ENCODE measurements around the gene PSMD1.
"Not testable (repeated sequence)": the region's sequence is repeated elsewhere in the genome, so short reads cannot be mapped to it uniquely, and the experiment has no call there.

PSMD1 gene

DNA sequence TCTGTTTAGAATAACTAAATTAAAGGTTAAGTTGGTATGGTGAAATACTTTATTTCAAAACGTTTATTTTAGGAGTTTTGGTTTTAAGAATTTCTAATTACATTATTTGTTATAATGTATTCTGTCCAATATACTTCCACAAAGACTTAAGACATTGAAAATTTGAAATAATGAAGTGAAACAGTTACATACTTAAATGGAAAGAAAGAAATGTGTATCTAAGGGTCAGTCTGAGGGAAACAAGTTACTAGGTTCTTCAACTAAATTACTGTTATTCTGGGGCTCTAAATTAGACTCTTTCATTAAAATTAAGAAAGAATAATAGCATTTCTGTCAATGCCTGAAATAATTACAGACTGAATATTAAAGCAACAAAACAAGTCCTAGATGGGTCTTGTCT lies 60.5 kb downstream of the PSMD1 start:
- no peak for DNase-seq (ENCODE audit: low read depth)

GRCh38 chr2:231117922-231118613 lies 61.4 kb downstream of the PSMD1 start:
- DNase-seq (ENCODE audit: low read depth): no peak

GRCh38 chr2:231118614-231118942 lies 61.9 kb downstream of the PSMD1 start:
- no peak for DNase-seq (ENCODE audit: low read depth)

- no peak for DNase-seq (ENCODE audit: low read depth)
Observed at GRCh38 chr2:231123362-231123898, 66.8 kb downstream of the PSMD1 start.

DNA sequence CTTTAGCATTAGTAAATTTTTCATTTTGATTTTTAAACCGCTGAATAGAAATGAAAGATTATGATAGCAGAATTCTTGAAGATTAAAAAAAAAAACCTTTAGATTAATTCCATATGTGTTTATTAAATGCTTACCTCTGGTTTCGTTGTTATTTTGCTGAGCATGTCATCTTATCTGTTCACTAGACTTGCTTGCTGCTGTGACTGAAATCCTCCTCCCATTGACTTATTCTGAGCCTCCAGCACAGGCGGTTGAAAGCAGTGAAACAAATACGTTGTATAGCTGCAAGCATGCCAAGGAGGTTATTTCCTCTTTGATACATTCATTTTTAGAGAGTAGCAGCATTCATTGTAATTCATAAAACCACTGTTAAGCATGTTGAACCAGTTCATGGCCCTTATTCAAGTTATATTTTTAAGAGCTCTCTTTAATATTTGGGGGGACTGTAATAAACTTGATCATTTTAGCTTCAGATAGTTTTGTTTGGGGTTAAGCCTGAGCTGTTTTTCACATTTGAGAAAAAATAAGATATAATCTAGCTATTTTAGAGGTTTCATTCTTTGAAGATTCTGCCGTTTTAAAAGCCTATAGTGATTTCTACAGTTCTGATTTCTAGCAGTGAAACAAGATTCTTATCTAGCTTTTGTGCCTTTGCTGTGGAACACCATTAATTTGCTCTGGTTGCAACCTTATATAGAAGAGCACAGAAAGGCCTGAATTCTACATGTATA lies 68.3 kb downstream of the PSMD1 start, which contains the start of gene HTR2B:
Gene HTR2B, minus strand, starts transcription at position 205 of the 731 bp plus-strand sequence. CDS start 1,278 bp downstream, outside the sequence.
- peak; percentile 5 for DNase-seq (ENCODE audit: low read depth)

GRCh38 chr2:231126123-231126522 lies 69.5 kb downstream of the PSMD1 start:
- DNase-seq (ENCODE audit: low read depth): no peak

- no peak for DNase-seq (ENCODE audit: low read depth)
Observed at GRCh38 chr2:231127480-231127879, 70.8 kb downstream of the PSMD1 start.

GRCh38 chr2:231127936-231128335 lies 71.3 kb downstream of the PSMD1 start:
- no peak for DNase-seq (ENCODE audit: low read depth)

GRCh38 chr2:231128541-231128940 lies 71.9 kb downstream of the PSMD1 start:
- no peak for DNase-seq (ENCODE audit: low read depth)

- DNase-seq (ENCODE audit: low read depth): no peak
Observed at GRCh38 chr2:231129216-231129615, 72.5 kb downstream of the PSMD1 start.

DNA sequence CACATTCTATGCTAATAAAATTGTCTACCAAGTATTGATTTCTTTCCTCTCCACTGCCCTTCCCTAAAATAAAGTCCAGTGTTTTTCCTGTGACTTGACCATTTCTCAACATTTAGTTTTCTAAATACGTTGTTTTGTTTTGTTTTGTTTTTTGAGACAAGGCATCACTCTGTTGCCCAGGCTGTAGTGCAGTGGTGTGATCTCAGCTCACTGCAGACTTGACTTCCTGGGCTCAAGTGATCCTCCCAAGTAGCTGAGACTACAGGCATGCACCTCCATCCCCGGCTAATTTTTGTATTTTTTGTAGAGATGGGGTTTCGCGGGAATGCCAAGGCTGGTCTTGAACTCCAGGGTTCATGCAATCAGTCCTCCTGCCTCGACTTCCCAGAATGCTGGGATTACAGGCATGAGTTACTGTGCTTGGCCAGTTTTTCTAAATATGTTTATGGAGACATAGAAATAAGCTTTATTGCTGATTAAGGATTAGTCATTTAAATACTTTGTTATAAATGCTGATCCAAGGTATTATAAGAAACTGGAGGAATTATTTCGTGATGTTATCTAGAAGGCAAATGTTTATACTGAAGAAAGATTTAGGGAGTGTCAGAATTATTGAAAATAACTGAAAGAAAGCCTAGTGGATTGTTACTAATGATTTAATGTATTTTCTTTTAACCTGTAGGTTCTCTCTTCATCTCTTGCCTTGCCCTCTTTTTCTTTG lies 73.8 kb downstream of the PSMD1 start:
- DNase-seq (ENCODE audit: low read depth): no peak

- DNase-seq (ENCODE audit: low read depth): no peak
Observed at GRCh38 chr2:231132129-231132528, 75.5 kb downstream of the PSMD1 start.

DNA sequence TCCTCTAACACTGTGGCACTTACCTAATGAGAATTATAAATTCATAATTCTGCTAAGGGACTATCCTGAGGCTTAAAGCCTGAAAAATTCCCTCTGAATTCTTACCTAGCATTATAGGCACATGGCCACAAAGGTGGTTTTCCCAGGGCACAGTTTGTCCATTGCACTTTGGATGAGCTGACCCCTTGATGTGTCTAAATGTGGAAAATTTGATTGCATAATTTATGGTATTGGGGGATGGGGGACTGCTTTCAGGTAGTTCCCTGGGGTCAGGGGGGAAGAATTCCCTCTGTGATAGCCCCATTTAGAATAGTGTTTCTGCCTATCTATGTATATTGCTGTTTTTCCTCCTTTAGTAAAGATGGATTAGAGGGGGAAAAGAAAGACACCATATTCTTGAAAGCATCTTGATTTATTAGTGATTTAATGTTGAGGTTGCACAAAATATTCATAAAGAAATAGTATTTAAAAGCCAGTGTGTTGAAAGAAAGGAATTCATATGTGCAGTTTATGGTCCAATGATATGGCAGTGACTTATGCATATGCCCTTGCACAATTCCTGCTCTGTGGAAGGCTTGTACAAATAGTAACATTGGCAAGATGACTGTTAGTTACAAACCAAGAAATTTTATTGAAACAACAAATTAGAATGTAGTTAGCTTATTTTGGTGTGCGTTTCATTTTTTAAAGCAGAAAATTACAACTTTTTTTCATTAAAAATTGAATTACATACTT lies 76.9 kb downstream of the PSMD1 start:
- DNase-seq (ENCODE audit: low read depth): no peak

GRCh38 chr2:231134910-231135655 lies 78.4 kb downstream of the PSMD1 start:
- DNase-seq (ENCODE audit: low read depth): no peak

- DNase-seq (ENCODE audit: low read depth): no peak
Observed at GRCh38 chr2:231138699-231139098, 82.0 kb downstream of the PSMD1 start.

DNA sequence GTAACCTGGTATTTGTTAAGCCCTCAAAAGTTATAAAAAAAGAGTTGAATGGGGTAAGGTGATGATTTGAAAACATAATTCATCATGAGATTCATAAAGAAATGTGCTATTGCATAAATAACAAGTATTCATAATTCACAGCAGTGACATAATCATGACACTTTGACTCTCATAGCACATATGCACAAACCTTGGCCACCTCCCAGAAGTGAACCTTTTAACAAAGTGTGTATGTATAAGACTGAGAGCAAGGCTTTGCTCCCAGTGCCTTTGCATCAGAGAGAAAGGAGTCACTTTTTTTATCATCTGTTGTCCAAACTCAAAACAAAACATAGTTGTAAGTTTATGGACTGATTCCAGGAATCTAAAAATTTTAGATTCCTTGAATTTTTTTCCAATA lies 83.1 kb downstream of the PSMD1 start:
- DNase-seq (ENCODE audit: low read depth): no peak

- not testable (repeated sequence) for DNase-seq (ENCODE audit: low read depth)
Observed at GRCh38 chr2:231140808-231141207, 84.1 kb downstream of the PSMD1 start.

GRCh38 chr2:231144896-231145295 lies 88.2 kb downstream of the PSMD1 start:
- DNase-seq (ENCODE audit: low read depth): no peak

DNA sequence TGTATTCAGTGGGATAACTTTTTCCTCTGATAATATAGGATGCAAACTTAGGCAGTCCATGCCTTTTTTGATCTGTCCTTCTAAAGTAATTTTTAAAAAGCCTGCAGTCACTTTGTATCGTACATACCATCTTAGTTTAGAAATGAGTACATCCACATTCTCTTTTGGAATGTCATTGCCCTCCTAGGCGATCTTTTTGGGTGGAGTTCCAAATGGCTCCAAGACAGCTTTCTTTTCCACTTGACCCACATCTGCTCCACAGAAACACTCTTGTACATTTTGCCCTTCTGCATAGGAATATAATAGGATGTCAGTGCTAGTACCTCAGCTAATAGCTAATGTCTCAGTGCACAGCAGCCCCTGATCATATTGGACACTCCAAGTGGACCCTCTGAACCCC lies 90.0 kb downstream of the PSMD1 start:
- DNase-seq (ENCODE audit: low read depth): no peak

DNA sequence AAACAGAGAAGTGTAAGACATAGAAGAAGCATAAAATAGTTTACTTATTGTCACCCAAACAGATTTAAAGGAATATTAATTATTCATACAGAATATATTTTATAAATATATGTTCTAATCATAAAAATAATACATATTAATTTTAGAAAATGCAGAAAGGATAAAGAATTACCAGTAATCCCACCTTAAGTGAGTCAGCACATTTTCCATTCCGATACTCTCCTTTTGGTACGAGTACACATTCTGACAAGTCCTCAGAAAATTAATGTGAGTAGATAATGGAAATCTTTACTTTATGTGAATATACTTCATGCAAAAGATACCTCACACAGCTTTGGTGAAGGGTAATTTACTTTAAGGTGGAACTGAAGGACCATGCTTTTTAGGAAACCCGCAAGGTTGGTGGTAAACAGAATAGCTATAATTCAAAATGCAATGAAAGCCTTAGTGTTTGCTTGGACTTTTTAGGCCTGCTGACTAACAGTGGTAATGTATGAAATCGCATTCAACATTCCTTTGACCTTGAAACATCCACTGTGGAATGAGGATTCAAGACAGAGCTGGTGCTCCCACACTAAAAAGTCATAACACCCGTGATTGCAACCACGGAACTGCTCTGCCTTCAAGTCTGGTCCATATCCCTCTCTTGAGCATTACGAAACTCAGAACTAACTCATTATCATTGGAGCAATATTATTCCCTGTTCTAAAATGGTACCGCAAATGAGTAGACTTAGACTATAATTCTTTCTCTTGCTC lies 96.3 kb downstream of the PSMD1 start:
- DNase-seq (ENCODE audit: low read depth): no peak

- no peak for DNase-seq (ENCODE audit: low read depth)
Observed at GRCh38 chr2:231159306-231159705, 102.6 kb downstream of the PSMD1 start.

All from activated T-cell treated with anti-CD3 and anti-CD28 coated beads for 24 hours (primary cell).